ENCODE measurements around the gene TGM5.
"Not testable (repeated sequence)": the region's sequence is repeated elsewhere in the genome, so short reads cannot be mapped to it uniquely, and the experiment has no call there.

- not testable (repeated sequence) for TF ChIP-seq CTCF (IDR thresholded peaks at IDR 0.05 in 2 of 3, conservative IDR thresholded peaks at IDR 0.05 in 1 of 3; ENCODE audit: borderline replicate concordance in 1 of 3, insufficient read depth in 1 of 3, low read depth in 2 of 3, low read length in 2 of 3); POLR2A (IDR thresholded peaks at IDR 0.05; ENCODE audit: borderline replicate concordance, extremely low read depth, insufficient read depth, insufficient read length); EZH2 (IDR thresholded peaks at IDR 0.05); SIN3A (IDR thresholded peaks at IDR 0.05; ENCODE audit: low read depth); POLR2AphosphoS5 (IDR thresholded peaks at IDR 0.05; ENCODE audit: low read depth, low read length)
Measured at GRCh38 chr15:43271908-43272307, 5.2 kb upstream of the TGM5 start.
